HG03280 (cell line): Measurements from ENCODE around the gene SORL1.
"Not testable (repeated sequence)": the region's sequence is repeated elsewhere in the genome, so short reads cannot be mapped to it uniquely, and the experiment has no call there.

Experiments
- ATAC-seq: cut with Tn5 transposase; IDR thresholded peaks from one replicate; pipeline ENCODE4 v1.9.1; 2021; ENCODE audit warnings: mild to moderate bottlenecking, moderate library complexity; ENCODE audit not compliant: unreplicated experiment

Gene SORL1

DNA sequence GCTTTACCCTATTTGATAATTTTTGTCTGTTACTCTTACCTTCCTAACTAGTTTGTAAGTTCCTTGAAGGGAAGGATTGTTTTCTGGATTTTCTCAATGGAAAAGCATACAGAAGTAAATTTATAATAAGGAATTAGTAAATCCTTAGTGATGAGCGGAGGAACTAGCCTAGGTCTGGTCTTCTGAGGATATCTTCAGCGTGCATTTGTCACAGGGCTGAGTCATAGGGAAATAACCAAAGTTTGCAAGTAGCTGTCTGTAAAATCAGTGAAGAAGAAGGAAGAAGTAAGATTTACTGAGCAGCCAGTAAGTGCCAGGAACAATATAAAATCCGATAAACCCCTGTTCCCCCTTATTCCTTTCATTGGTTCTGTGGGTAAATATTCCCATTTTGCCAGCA, 163.4 kb downstream of the SORL1 start:
- no peak for ATAC-seq

DNA sequence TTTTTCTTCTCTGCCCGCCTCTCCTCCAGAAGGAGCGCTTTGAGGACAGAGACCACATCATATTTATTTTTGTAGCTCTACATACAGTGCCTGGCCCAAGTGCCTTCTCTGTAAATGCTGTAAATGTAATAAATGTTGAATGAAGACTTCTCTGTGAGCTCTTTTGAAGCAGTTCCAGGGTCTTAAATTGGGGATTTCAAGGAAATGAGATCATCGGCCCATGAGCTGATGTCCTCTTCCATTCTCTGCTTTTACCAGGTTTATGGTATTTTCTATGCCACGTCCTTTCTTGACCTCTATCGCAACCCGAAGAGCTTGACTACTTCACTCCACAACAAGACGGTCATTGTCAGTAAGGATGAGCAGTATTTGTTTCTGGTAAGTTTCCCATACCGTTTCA, 166.4 kb downstream of the SORL1 start:
- no peak for ATAC-seq

DNA sequence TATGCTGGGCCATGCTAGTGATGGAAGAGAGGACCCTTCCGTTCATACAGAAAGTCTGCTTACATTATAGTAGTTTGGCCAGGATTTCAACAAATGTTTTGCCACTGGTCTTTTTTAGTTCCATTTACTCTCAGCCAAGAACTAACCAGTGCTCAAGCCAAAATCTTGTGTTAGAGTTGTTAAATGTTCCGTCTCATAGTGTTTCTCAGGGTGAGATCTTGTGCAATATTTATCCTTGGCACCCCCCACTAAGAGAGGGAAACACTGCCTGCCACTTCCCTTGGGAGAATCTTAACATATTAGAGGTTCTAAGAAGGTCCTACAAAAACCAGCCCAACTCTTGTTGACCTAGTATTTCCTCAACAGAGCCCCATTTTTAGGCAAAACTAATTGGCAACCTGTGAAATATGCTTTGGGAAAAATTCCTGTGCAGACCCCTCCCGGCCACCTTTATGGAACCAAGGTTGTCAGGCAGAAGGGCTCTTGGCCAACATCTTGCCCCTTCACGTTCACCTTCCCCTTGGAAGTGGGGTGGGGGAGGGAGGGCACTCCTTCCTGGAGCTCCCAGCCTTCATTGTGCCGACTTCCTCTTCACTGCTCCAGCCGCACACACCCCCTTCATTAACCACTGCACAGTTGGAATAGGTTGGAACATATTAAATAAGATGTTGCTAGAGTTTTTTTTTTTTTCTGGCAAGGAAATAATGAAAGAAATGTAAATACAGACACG, 173.8 kb downstream of the SORL1 start:
- ATAC-seq: no peak

DNA sequence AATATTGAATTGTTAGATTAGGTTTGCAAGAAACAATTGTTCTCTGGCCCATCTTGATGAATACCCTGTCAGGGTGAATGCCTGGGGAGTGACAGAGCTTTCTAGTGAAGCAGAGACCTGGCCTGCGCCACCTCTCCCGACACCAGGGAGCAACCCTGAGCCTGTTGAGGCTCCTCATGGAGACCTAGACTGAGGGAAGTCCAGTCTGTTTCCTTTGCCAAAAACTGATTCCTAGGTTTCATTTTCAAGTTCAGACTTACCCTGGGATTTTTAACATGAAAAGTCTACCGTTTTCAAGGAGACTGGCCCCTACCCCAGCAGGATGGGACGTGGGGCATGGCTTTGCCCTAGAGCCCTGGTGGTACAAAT, 174.4 kb downstream of the SORL1 start:
- ATAC-seq: no peak

DNA sequence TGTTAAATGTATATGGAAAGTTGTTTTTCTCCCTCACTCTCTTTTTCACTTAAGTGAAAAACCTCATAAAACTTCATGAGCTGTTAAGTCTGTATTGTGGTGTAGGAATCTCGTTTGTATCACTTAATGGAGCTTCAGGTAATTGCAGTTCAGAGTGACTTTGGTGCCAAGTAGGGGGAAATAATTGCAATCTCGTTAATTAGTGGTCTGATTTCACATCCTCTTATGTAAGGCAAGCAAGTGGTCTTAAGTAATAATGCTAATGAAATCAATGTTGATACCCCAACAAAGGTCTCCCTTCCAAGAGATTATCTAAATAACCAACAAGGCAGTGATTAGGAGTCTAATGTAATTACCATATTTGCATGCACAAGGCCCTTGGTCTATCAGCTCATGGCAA, 174.9 kb downstream of the SORL1 start:
- no peak for ATAC-seq

DNA sequence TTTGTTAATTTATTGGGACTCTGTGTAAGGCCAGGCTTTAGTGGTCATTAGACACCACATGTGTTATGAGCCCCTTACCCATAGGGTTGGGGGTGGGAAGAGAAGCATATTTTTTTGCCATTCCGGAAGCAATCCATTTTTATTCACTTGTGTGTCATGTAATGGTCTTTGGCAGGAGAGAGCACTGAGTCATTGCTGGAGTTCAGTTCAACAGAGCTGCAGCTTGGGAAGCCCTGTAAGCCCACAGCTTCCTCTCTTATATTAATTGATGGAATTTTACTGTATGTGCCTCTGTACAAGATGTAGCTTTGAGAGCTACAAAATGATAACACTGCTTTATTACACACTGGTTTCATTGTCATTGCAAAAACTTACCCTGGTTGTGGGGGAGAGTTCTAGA, 177.9 kb downstream of the SORL1 start:
- ATAC-seq: no peak

DNA sequence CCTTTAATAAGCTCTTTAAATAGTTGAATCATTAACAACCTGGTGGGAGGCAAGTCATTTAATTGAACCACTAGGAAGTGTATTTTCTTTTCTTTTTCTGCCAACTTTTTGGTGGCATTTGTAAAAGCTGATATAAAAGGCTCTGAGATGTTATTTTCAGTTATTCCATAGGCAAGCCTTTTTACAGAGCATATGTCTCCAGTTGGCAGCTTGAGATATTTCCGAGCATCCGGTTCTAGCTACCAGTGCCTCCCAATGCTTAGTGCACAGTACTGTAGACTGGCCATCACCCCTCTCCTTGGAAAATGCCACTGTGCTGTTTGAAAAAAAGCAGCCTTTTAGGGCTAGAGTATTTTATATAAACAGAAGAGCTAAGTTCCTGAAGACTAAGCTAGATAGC, 179.3 kb downstream of the SORL1 start:
- ATAC-seq: no peak

DNA sequence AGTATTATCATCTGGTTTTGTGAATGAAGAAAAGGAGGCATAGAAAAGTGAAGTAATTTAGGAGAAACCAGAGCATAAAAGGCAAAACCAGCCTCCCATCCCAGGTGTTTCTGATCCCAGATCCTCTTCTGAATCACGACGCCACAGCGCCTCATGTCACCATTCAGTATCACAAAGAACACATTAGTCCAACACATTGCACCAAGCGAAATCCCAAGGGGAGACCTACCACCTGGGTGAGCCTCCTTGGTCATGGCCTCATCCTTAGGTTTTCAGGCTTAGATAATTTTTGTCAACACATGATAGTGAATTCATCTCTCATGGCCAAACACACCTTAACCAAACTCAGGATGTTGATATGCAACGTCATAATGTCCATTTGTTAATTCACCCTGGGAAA, 182.2 kb downstream of the SORL1 start:
- no peak for ATAC-seq

DNA sequence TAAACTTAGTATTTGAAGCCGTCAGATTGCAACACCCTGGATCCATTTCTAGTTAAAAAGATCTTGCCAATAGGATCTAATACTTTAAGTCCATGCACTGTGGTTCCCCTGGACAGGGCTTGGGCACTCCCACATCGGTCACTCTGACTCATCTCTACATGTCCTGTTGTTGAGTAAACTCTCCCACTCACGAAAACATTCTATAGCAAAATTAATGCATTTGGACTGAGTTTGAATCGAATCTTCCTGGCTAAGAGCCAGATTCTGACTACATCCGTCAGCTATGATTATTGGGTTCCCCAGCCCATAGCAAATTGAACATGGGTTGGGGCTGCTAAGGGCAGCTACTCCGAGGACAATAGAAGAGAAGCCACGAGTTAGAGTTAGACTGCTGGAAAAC, 182.8 kb downstream of the SORL1 start:
- ATAC-seq: no peak

DNA sequence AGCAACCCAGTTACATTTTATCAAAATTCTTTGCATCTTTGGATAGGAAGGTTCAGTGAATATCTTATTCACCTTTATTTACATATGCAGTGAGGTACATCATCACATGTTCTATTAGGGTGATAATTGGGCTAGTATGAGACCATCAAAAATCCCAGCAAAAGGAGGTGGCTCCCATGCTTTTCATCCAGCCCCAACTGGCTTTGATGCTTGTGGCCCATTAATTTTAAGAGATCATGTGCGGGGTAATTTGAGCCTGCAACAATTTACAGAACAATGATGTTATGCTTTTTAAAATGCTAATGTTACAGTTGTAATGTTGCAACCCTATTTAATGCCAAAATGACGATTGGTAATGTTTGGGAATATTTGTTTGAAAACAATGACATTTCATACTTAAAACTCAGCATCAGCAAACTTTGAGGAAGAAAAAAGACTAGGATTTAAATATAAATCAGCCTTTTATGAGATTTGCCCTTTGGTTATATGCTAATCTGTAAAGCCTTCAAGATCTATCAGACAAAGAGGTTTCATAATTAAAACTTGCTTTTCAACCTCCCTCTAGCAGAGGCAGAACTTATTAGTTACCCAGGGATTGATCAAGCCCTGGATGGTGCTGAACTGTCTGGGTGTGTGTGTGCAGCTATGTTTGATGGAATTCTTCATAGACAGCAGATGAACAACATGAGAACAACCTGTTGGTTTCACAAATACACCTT, 184.1 kb downstream of the SORL1 start:
- no peak for ATAC-seq

DNA sequence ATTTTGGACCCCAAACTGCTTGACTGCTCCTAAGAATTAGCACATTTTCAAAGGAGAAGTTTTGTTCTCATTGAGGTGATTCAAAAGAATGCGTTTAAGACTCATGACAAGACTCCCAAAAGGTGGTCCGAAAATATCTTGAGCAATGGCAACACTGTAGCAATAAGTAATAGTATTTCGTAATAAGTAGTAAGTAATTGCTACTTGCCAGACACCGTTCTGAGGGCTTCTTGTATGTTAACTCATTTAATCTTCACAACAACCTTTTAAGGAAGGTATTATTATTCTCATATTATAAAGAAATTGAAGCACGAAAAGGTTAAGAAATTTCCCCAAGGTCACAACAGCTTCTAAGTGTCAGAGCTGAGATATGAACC, 184.7 kb downstream of the SORL1 start:
- ATAC-seq: no peak

DNA sequence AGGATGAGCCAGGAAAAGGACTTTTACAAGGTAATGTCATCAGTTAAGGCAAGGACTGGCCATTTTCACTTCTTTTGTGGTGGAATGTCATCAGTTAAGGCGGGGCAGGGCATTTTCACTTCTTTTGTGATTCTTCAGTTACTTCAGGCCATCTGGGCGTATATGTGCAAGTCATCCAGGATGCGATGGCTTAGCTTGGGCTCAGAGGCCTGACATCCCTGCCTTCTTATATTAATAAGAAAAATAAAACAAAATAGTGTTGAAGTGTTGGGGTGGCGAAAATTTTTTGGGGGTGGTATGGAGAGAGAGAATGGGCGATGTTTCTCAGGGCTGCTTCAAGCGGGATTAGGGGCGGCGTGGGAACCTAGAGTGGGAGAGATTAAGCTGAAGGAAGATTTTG, 185.5 kb downstream of the SORL1 start:
- not testable (repeated sequence) for ATAC-seq

DNA sequence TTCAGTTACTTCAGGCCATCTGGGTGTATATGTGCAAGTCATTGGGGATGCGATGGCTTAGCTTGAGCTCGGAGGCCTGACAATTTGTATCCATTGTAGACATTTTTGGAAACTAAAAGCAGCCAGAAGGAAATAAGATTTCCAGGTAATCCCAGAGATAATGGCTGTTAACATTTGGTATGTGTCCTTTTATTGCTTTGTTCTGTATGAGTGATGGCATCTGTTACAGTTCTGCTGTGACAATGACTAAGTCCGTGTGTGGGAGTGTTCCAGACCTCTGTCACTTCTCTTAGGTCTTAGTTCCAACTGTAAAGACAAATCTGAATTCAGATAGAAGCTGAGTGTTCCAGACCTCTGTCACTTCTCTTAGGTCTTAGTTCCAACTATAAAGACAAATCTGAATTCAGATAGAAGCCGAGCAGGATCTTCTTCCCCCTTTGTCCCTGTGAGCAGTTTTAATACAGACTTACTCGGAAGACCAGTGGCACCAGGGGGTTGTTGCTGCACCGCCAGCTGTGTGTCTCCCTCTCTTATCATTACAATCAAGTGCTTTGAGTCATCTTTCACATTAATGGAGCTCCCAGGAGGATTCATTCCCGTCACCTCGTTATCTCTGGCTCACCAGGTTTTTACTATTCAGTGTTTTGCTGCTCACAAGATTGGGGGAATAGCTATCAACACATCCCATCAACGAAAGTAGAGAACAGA, 191.5 kb downstream of the SORL1 start:
- ATAC-seq: no peak

DNA sequence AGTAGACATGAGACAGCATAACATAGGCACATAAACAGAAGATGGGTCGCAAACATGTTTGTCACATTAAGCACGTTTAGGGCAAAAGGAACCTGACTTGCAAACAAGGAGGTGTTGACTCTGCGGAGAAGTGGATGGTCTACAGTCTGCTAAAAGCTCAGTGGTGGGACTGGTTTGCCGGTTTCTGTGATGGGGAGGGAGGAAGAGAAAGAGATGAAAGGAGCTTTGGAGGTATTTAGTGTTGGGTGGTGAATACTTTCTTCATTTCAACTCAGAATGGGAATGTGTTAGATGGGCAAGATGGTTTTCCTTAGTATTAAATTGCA, 192.0 kb downstream of the SORL1 start:
- ATAC-seq: no peak

DNA sequence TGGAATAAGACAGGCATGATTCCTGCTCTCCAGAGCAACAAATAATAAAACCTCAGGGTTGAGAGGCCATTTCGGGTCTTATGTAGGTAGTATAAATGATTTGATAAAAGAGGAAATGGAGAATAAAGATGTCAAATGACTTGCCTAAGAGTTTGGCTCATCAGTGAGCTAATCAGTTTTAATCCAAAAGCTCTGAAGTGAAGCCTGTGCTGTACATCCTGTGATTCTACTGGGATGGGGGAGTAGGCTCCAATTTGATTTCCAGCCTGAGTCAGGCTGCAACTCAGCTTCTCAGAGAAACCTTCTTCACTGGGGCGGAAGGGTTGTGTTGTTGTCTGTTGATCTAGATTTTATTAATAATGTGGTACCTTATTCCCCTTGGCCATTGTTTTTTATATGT, 192.9 kb downstream of the SORL1 start:
- no peak for ATAC-seq

DNA sequence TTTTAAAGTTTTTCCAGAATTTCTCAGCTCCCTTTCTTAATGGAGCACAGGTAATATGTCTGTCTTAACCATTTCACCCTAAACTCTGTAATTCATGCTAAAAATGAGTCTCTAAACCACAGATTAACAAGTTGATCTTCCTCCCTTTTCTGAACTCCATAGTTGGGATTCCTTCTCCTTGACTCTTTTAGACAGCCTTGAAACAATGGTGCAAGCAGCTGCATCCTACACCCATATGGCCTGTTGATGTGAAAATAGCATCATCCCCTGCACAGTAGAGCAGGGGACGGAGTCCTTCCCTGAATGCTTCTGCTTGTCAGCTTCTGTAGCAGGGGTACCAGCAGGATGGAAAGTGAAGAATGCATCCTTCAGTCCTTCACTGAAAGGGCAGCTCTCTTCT, 193.5 kb downstream of the SORL1 start:
- no peak for ATAC-seq

DNA sequence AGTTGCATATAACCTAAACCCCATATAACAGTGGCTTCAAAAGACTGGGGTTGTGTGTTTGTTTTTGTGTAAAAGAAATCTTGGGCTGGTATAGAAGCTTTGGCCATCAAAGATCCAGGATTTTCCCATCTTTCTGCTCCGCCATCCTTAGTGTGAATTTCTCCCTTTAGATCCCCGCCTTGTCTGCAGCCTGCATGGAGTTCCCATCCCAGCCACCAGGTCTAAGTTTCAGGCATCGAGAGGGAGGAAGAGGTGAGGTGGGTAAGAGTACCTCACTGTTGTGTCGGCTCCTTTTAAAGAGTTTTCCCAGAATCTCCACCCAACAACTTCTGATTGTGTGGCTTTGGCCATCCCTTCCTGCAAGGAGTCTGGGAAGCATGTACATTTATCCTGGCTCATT, 196.2 kb downstream of the SORL1 start:
- ATAC-seq: no peak

DNA sequence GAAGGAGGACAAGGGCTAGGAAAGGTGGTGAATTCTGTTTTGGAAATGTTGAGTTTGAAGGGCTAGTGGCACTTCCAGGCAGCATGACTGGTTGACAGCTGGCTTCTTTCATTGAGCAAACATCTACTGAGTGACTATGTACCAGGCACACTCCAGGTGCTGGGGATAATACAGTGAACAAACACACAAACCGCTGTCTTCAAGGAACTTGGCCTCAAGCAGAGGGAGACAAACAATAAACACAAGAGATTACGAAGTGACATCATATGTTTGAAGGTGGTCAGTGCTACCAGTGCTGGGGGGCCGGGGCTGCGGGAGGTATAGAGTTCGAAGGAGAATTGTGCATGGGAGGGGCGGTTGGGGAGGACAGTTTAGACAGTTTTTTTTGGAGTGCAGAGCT, 197.7 kb downstream of the SORL1 start:
- ATAC-seq: no peak

DNA sequence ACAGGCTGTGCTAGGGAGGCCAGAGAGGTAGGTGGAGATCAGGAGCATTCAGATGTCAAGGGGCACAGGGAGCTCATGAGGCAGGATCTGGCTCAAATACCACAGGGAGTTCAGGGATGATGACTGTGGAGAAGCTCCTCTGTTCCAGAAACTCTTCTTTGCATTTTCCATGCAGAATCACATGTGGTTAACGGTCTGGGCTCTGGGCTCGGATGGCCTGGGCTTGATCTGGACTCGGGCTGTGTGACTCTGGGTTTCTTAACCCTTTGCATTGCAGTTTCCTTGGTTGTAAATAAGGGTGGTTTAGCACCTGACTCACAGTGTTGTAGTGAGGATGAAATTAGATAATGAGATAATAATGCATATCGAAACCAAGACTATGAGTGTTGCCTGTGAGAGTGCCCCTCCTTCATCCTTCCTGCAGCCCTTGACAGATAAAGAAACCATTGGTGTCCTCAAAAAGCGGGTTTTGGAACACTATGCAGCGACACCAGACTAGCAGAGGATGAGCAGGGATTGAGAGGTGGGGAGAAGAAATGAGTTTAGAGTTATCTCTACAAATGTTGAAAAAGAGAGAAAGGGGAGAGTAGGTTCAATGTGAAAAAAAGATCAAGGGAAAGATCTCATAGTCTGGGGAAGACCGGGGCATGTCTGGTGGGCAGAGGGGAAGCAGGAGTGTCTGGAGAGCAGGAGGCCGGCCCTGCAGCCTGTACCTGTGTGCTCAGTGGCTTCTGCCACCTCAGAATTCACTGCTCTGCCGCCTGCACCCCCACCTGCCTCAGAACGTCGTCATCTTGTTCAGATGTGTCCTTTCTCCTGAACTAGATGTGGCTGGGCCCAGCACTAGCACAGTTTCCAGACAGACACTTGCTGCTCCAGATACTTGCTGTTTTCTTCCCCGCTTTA, 198.5 kb downstream of the SORL1 start:
- ATAC-seq: peak; percentile 47

DNA sequence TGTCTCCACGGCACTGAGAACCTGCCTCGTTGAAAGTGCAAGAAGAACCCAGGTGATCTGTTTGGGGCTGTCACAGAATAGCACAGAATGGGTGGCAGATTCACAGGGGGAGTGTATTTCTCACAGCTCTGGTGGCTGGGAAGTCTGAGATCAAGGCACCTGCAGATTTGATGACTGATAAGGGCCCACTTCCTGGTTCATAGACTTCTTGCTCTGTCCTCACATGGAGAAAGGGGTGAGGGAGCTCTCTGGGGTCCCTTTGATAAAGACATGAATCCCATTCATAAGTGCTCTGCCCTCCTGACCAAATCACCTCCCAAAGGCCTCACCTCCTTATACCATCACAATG, 199.1 kb downstream of the SORL1 start:
- no peak for ATAC-seq

DNA sequence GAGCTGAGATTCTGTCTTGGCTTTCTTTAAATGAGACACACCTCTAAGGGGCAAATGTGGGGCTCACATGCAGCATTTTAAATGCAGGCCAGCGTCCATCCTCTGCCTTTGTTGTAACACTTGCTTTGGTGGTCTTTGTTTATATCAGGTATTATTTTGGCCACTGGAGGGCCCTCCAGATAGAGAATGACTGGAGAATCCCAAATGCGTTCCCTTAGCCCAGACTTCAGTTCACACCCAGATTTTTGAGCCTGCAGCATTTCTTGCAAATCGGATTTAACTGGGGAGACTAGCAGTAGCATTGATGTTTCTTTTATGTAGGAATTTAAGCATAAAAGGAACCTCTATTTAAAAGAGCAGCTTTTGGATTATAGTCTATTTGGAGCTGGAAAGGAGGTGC, 200.9 kb downstream of the SORL1 start:
- no peak for ATAC-seq
